GM21367 (cell line): ENCODE data around the gene LYL1.

ENCODE experiments used
- ATAC-seq: cut with Tn5 transposase; IDR thresholded peaks from one replicate; pipeline ENCODE4 v1.9.1; 2021; ENCODE audit not compliant: unreplicated experiment

The LYL1 gene

GRCh38 chr19:13060233-13060963, 42.3 kb downstream of the LYL1 start:
- no peak for ATAC-seq

- no peak for ATAC-seq
These were observed 43.6 kb downstream of the LYL1 start for GRCh38 chr19:13058951-13059660.

DNA sequence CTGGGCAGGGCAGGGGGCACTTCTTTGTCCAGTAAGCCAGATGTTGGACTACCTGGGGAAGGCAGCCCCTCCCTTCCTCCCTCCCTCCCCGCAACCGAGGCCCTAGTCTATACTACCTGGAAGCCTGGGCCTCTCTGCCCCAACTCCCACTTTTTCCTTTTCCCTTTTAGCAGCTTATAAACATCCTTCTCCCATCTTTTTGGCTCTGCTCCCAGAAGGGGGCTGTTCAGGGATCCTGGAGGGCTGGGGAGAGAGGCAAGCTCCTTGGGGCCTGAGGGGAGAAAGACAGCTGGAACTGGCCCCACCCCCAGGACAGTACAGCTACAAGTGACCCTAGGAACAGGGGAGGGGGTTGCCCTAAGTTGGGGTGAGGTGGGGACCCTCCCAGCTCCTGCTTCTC, 44.9 kb downstream of the LYL1 start:
- no peak for ATAC-seq

- ATAC-seq, result no peak
These were observed 45.5 kb downstream of the LYL1 start for GRCh38 chr19:13057147-13057572.

GRCh38 chr19:13056052-13056660, 46.5 kb downstream of the LYL1 start:
- no peak for ATAC-seq

- ATAC-seq, result no peak
These were observed 47.2 kb downstream of the LYL1 start for GRCh38 chr19:13055213-13056051.

- no peak for ATAC-seq
These were observed 47.9 kb downstream of the LYL1 start for GRCh38 chr19:13054626-13055212.

- no peak for ATAC-seq
These were observed 48.7 kb downstream of the LYL1 start for GRCh38 chr19:13053761-13054625.

- ATAC-seq, result no peak
These were observed 49.4 kb downstream of the LYL1 start for GRCh38 chr19:13053238-13053637.

GRCh38 chr19:13052447-13053175, 50.0 kb downstream of the LYL1 start:
- ATAC-seq, result no peak

DNA sequence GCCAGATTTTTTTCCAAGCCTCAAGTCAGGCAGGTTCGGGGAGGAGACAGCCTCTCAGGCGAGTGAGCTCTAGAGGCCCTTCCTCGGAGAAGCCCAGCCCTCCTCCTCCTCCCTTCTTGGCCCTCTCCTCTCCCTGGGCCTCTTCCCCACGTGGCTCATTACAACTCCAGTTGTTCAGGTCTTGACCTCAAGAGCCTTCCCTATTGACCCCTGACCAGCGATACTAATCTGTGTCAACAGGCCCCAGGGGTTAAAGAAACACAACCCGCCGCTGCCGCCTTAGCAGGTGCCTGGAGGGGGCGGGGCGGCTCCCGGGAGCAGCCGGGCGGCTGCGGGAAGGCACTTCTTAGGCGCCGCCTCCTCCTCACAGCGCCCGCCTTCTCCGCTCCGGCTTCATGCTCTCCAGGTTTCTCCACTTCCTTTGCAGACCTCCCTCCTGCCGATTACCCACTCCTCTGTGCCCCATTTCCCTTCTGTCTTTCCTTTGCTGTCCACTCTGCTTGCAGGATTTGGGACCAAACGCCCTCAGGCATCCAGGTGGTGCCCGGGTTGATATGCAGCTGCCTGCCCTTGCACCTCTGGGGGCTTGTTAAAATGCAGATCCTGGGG, 51.0 kb downstream of the LYL1 start:
- no peak for ATAC-seq

- no peak for ATAC-seq
These were observed 52.4 kb downstream of the LYL1 start for GRCh38 chr19:13050274-13050673.
